Right kidney (tissue), 1 donor: ENCODE data around the gene HID1.
"Not testable (repeated sequence)": the region's sequence is repeated elsewhere in the genome, so short reads cannot be mapped to it uniquely, and the experiment has no call there.

ENCODE experiments used
- DNase-seq: peaks from one replicate; pipeline ENCODE4 v3.0.0-alpha.2; 2016

HID1 gene

DNA sequence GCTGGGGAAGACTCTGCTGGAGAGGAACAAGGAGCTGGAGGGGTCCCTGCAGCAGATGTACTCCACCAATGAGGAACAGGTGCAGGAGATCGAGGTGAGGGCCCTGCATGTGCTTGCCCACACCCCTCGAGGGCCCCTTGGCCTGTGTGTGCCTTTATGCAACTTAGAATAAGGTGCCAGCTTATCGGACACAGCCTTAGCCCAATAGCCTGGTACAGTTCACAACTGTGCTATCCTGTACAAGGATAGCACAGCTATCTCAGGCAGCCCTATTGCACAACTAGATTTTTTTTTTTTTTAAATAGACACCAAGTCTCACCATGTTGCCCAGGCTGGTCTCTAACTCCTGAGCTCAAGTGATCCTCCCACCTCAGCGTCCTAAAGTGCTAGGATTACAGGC lies 27.0 kb upstream of the HID1 start:
- no peak for DNase-seq

DNA sequence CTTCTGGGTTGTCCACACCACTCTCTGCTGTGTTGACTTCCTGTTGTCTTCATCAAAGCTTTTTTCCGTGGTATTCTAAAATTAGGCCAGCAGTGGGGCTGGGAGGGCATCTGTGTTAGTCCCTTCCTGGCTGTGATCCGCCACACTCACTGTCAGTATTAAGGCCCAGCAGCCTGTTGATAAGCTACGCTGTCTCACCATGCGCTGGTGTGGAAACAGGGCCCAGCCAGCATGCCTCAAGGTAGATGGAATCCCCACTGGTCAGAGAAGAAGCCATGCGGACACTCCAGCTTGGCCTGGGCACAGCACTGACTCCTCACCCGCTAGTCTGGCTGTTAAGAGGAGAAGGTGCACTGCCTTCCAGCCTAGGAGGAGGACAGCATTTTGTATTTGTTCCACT lies 26.2 kb upstream of the HID1 start:
- no peak for DNase-seq

DNA sequence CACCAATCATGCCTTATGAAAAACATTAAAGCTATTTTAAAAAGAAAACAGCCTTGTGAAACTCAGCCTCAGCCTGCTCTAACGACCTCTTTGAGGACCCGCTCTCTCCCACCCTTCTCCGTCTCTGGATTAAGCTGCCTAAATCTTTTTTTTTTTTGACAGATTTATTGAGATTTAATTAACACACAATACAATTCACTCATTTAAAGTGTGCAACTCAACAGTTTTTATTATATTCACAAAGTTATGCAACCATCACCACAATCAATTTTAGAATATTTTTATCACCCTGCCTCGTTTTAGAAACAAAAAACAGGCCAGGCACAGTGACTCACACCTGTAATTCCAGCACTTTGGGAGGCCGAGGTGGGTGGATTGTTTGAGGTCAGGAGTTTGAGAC lies 23.3 kb upstream of the HID1 start:
- no peak for DNase-seq

DNA sequence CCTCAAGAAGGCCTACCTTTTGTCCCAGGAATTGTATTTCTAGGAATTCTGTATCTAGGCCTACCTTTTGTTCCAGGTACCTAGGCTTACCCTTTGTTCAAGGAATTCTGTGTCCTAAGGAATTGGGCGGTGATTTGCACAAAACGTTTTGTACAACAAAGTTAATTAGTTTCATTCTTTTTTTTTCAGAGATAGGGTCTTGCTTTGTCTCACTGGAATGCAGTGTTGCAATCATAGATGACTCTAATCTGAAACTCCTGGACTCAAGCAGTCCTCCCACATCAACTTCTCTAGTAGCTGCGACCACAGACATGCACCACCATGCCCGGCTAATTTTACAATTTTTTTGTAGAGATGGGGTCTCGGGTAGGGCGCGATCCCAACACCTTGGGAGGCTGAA lies 21.9 kb upstream of the HID1 start:
- DNase-seq = no peak

DNA sequence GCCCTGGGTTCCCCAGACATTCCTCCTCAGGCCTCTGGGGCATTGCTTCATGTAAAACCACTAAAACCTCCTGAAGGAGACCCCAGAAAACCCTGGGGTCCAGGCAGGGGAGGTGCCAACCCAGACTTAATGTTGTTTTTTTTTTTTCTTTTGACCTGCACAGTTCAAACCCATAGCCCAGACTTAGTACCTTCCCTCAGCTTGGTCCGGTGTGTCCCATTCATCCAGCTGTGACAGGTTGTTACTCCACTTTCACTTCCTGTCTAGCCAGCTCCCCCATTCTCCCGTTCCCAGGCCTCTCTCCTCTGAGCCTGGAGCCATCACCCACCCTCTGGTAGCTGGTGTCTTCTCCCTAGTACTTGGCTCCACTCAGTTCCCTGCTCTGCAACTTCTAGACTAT lies 19.7 kb upstream of the HID1 start:
- no peak for DNase-seq

DNA sequence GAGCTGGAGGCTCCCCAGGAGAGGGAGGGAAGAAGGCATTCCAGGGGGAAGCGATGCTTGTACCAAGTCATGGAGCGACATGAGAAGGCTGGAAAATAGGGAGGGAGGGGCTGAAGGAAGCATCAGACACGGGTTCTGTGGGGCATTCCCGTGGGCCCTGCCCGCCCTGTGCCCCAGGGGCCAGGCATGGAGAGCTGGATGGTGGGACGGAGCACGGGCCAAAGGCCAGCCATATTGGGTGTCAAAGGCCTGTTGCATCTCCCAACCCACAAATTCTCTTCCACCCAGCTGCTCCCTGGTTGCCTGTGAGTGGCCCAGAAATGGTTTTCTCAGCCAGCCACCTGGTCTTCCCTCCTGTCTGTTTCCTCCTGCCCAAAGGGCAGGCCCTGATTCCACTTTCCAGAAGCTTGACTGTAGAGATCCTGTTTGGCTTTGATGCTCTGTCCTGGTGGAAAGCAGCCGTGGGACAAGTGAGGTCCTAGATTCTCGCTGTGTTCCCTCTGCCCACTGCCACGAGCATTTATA lies 18.1 kb upstream of the HID1 start:
- DNase-seq = no peak

DNA sequence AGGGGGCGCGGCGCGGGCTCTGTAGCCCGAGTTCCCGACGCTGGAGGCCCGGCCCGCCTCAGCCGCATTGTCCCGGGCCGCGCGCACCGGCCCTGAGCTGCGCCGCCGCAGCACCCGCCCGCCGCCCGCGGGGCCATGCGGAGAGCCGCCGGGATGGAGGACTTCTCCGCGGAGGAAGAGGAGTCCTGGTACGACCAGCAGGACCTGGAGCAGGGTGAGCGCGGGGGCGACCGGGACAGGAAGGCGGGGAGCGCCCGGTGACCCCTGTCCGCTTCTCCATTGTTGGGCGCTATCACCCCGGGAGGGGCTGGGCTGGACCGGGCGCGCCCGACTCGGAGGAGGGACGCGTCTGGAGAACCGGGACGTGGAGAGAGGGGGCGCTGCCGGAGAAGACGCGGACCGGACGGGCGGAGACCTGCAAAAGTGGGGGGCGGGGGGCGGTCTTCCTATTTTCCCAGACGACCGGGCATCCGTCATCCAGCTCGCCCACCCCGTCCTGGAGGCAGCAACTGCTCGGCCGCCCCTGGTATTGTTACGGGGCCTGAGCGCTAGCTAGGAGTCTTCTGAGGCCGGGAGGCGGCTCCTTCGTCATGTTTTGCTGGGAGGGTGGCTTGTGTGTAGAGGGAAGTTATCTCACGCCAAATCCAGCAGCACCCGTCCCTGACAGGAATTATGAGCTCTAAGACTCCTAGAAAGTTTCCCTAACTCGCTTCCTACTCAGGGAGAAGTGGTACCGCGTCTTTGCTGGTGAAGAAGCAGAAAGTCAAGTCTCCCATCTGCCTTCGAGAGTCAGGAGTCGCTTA lies 15.6 kb upstream of the HID1 start:
- peak; percentile 95 for DNase-seq

DNA sequence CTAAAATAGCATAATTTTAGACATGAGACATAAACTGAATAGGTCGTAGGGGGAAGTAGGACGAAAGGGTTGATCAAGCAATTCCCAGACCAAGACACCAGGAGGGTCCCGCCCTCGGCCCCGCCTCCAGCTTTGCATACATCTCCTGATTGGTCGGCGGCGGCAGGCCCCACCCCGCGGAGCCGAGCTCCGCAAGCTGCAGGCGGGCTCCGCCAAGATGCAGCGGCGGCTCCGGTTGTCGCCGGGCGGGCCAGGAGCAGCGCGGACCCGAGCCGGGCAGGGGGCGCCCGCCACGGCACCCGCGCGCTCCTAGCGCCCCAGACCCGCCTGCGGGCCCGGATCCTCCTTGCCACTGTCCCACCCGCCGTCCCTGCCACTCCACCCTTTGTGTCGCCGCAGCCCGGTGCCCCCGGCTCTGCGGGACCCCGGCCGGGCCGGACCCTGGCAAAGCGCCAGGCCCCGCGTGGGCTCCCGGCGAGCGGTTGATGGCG lies 14.9 kb upstream of the HID1 start, which contains the start of gene CDR2L:
TSS of gene CDR2L (plus strand) at position 215 of the 491 bp plus-strand sequence. CDS start 412 bp downstream, outside the sequence.
- peak; percentile 88 for DNase-seq

DNA sequence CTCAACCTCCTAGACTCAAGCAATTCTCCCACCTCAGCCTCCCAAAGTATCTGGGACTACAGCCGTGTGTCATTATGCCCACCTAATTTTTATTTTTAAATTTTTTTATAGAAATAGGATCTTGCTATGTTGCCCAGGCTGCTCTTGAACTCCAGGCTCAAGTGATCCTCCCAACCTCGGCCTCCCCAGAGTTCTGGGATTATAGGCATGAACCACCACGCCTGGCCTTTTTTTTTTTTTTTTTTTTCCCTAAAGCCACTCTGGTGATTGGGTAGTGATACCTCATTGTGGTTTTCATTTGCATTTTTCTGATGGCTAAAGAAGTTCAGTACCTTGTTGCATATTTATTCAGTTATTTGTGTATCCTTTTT lies 13.6 kb upstream of the HID1 start:
- DNase-seq = no peak

DNA sequence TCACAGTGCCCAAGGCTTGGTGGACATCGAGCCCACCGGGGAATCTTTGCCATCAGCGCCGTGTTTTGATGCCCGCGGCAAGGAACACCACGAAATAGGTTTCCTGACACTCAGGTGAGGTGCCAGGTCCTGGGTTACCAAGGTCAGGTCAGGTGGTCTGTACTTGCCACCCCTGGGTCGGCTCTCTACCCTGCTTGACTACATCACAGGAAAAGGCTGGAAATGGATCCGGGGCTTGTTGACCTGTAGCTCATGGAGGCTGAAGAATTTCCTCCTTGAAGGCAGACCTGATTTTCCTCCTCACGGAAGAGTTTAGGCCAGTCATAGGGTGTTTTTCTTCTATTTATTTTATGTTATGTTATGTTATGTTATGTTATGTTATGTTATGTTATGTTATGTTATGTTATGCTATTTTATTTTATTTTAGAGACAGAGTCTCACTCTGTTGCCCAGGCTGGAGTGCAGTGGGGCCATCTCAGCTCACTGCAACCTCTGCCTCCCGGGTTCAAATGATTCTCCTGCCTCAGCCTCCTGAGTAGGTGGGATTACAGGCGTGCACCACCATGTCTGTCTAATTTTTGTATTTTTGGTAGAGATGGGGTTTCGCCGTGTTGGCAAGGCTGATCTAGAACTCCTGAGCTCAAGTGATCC lies 10.2 kb upstream of the HID1 start:
- not testable (repeated sequence) for DNase-seq

DNA sequence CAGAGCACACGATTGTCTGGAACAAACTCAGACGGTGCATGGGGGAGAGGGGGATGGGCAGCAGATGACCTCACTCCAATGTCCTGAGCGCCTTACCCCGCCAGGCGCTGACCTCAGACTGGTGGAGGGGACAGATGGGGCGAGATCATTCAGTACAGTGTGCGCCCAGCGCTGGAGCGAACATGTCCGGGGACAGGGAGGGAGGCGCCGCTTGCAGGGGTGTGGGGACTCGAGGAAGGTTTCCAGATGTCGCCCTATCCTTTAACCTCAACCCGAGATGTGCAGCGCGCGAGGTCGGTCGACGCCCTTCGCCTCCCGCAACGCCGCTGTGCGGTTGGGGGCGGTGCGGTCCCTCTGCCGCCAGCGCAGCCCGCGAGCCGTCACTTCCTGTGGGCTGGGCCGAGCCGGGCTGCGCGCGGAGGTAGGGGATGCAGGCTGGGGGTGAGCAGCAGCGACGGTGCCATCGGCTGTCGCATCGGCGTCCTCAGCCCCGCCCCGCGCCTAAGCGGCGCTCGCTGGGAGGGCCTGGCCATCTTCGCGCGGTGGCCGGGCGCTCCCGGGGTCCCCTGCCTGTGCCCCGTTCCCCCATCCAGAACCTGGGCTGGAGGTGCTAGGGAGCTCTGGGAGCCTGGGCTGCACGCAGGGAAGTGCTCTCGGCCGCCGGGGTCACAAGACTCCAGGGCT lies 9.6 kb upstream of the HID1 start:
- peak; percentile 93 for DNase-seq

DNA sequence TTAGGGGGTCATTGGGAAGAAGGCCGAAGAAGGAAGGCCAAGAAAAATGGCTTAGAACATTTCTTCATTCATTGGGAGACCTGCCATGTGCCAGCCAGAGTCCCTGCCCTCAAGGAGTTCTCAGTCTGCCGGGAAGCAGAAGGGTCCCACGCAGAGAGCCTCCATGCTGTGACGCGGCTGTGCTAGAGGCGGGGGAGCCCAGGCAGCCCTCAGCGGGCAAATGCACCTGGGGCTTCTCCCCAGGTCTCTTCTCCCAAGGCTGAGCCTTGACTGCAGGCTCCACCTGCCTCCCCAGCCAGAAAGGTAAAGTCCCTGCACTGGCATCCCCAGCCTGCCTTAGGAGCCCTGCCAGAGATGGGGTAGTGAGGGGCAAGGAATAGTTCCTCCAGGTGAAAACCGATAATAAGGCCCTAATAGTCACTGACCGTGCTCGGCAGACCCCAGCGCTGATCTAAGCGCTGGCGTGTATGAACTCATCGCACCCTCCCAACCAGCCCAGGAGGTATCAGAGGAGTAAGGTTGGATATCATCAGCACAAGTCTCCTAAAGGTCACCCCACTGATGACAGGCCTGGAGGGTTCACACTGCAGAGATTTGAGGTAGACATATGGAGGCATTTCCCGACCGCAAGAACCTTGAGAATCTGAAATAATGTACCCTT lies 8.9 kb upstream of the HID1 start:
- DNase-seq = no peak

DNA sequence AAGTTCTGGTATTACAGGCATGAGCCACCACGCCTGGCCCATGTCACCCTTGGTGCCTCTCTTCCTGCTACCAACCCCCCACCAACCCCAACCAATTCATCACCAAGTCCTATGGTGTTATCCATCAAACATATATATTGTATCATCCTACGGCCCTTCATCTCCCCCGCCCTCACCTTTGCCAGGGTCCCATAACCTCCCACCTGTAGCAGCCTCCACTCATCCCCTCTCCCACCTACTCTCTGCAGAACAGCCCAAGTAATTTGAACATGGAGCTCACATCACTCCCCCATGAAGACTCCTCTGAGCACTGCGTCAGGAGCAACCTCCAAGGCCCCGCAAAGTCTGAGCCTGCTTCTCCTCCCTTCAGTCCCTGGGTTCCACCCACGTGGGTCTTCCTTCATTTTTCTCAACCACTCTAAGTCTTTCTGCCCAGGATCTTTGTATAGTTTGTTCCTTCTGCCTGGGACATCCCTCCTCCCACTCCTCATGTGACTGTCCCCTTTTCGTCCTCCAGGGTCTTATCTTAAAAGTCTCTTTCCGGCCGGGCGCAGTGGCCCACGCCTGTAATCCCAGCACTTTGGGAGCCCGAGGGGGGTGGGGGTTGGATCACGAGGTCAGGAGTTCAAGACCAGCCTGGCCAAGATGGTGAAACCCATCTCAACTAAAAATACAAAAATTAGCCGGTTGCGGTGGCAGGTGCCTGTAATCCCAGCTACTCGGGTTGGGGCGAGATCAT lies 7.0 kb upstream of the HID1 start:
- DNase-seq = no peak

DNA sequence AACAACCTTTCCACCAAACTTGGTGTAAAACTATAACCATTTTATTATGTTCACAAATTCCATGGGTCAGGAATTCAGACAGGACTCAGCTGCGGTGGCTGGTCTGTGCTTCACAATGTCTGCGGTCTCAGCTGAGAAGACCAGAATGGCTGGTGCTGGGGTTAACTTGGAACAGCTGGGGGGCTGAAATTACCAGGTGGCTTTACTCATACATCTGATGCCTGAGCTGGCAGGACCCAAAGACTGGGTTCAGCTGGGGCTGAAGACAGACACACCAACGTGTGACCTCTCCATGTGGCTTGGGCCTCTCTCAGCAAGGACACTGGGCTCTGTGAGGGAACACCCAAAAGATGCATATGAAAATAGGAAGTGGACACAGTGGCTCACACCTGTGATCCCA lies 5.7 kb upstream of the HID1 start:
- DNase-seq = no peak

DNA sequence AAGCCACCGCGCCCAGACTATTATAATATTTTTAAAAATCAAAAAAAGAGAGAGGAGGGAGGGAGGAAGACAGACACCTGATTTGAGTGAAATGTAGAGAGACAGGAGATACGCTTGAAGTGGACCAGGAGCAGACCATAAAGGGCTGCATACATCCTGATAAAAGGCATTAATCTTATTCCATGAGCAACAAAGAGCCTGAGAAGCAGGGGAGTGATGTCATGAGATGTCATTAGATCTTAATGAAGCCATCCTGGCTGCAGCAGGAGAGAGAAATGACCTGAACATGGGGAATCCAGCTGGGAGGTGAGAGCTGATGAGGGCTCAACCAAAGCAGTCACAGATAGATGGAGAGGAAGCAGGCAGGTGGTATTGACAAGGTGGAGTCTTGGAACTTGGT lies 5.2 kb upstream of the HID1 start:
- no peak for DNase-seq

DNA sequence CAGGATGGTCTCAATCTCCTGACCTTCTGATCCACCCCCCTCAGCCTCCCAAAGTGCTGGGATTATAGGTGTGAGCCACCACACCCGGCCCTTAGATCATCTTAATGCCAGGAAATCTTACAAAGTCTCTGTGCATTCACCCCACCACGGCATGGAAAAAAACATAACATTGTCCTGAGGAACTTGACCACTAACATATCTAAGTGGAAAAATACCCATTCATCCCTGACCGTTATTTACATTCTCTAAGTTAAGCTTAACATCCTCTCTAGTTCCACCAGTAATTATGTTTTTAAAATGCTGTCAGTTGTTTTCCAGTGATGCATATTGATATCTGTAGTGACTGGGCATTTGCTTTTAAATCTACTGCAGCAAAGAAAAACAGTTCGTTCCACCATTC lies 3.4 kb upstream of the HID1 start:
- no peak for DNase-seq

DNA sequence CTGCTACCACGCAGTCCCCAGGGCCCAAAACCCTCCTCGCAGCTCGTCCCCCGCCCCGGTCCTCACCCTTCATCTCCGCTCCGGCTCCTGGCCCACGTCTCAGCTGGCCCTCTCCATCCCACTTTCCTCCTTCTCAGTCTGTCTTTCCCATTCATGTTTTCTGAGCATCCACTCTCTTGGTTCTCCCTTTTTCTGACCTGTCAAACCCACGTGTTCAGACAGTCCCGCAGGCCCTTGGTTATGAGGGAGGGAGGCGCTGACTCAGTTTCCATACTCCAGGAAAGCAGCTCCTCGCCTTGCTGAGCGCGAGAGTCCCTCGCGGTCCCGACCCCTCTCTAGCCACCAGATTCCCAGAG lies 392 bp upstream of the HID1 start:
- peak; percentile 62 for DNase-seq

DNA sequence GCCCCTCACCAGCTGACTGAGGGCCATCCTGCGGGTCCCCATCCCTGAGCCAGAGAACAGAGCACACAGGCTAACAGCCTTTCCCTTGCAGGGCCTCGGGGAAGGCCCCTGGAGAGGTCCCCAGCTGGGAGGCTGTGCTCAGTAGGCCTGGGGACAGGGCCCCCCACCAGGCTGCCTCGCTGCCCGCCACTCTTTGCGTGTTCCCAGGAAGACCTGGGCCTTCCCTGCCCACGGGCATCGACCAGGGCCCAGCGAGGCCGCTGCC lies 785 bp downstream of the HID1 start:
- peak; percentile 60 for DNase-seq

DNA sequence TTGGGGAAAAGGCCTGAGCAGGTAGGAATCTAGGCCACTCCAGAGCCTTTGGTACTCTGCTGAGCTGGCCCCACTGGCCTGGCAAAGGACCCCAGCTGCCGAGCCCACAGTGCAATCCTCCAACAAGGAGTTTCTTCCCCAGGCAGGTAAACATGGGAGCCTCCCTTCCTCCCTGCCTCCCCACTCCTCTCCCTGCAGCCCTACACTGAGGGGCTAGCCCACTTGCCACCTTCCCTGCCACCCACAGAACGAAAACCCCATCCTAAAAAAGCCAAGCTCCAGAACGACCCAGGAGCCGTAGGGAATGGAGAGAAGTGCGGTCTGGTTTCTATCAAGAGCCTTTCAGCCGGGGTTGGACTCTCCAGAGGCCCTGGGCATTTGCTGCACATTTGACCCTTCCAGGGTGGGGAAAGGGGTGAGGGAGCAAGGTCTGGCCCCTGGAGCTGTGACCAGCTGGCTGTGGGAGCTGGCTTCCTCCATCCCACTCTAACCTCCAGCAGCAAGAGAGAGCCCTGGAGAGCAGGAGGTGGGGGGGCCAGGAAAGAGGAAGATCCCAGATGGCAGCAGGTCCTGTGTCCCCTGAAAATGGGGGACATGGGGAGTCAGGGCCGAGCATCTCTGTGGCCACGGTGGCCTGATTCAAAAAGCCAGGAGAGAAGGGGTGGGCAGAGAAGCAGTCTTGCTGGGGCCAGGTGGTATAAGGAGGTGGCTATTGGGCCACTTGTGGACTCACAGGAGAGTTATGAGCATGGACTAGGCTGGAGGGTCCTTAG lies 1.3 kb downstream of the HID1 start:
- DNase-seq = no peak

DNA sequence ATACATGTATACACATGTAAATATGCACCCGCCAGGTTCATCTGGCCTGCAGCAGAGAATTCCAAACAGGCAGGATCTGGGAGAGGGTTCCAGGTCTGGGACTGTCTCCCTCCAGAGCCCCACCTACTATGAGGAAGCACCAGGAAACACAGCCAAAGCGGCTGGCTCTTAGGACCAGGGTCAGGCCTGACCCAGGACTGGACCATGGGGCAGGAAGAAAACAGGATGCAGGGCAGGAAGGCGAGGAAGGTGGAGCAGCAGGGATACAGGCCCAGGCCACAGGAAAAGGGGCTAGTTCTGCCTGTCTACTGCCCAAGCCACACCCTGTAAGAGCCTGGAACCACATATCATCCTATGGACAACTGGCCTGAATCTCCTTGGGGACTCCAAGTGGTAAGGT lies 2.2 kb downstream of the HID1 start:
- DNase-seq = no peak

DNA sequence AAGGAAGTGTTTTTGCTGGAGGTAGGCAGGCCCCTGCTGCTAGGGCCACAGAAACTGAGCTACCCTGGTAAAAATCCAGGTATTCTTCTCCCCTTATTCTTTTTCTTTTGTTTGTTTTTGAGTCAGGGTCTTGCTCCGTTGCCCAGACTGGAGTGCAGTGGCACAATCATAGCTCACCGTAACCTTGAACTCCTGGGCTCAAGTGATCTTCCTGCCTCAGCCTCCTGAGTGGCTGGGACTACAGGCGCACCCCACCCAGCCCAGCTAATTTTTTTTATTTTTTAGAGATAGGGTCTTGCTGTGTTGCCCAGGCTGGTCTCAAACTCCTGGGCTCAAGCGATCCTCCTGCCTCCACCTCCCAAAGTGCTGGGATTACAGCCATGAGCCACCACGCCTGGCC lies 3.1 kb downstream of the HID1 start:
- DNase-seq = not testable (repeated sequence)
